Measurements from ENCODE around the gene SCGB1A1. TPM values are rescaled to one million over a fixed set of nuclear protein-coding genes. Genes with fewer than 3 reads are reported as not detected.

Gene SCGB1A1
- total RNA-seq, 1 donor from 2014 or later = not detected

- Mint-ChIP-seq H3K36me3 (no peaks in the 10 kb centered on the region), H3K9me3 (no peaks in the 10 kb centered on the region), H3K4me3 (no peak overlapping the region), H3K27ac (peak overlapping the region; percentile 93), H3K27me3 (ENCODE audit: low read depth) (no peaks in the 10 kb centered on the region), H3K4me1 (peaks cover 73% of the 10 kb centered on the region)
- TF ChIP-seq, protein P1, sequence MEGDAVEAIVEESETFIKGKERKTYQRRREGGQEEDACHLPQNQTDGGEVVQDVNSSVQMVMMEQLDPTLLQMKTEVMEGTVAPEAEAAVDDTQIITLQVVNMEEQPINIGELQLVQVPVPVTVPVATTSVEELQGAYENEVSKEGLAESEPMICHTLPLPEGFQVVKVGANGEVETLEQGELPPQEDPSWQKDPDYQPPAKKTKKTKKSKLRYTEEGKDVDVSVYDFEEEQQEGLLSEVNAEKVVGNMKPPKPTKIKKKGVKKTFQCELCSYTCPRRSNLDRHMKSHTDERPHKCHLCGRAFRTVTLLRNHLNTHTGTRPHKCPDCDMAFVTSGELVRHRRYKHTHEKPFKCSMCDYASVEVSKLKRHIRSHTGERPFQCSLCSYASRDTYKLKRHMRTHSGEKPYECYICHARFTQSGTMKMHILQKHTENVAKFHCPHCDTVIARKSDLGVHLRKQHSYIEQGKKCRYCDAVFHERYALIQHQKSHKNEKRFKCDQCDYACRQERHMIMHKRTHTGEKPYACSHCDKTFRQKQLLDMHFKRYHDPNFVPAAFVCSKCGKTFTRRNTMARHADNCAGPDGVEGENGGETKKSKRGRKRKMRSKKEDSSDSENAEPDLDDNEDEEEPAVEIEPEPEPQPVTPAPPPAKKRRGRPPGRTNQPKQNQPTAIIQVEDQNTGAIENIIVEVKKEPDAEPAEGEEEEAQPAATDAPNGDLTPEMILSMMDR (IDR thresholded peaks at IDR 0.05; ENCODE audit: unreplicated experiment) = no peak
- DNase-seq (ENCODE audit: low spot score in 2 of 2, unreplicated experiment in 2 of 2) = no peak
Observed at GRCh38 chr11:62402226-62402959, 16.4 kb upstream of the SCGB1A1 start.

GRCh38 chr11:62402960-62403730 is 15.7 kb upstream of the SCGB1A1 start:
- peak overlapping the region; percentile 93 for H3K27ac Mint-ChIP-seq
- no peaks in the 10 kb centered on the region for H3K27me3 Mint-ChIP-seq (ENCODE audit: low read depth)
- TF ChIP-seq, protein P1 (IDR thresholded peaks at IDR 0.05; ENCODE audit: unreplicated experiment) = no peak
- H3K4me3 Mint-ChIP-seq = no peak overlapping the region
- H3K9me3 Mint-ChIP-seq = no peaks in the 10 kb centered on the region
- peaks cover 65% of the 10 kb centered on the region for H3K4me1 Mint-ChIP-seq
- no peak for DNase-seq (ENCODE audit: low spot score in 2 of 2, unreplicated experiment in 2 of 2)
- H3K36me3 Mint-ChIP-seq = no peaks in the 10 kb centered on the region

GRCh38 chr11:62404435-62404834 is 14.4 kb upstream of the SCGB1A1 start:
- Mint-ChIP-seq H3K27me3 (ENCODE audit: low read depth) (no peaks in the 10 kb centered on the region), H3K4me3 (no peak overlapping the region), H3K36me3 (no peaks in the 10 kb centered on the region), H3K27ac (peak overlapping the region; percentile 17), H3K4me1 (peaks cover 52% of the 10 kb centered on the region), H3K9me3 (no peaks in the 10 kb centered on the region)
- TF ChIP-seq, protein P1 (IDR thresholded peaks at IDR 0.05; ENCODE audit: unreplicated experiment) = no peak
- no peak for DNase-seq (ENCODE audit: low spot score in 2 of 2, unreplicated experiment in 2 of 2)

- TF ChIP-seq, protein P1 (IDR thresholded peaks at IDR 0.05; ENCODE audit: unreplicated experiment) = no peak
- H3K4me1 Mint-ChIP-seq = peaks cover 48% of the 10 kb centered on the region
- no peak for DNase-seq (ENCODE audit: low spot score in 2 of 2, unreplicated experiment in 2 of 2)
- peak overlapping the region; percentile 17 for H3K27ac Mint-ChIP-seq
- H3K27me3 Mint-ChIP-seq (ENCODE audit: low read depth) = no peaks in the 10 kb centered on the region
- no peak overlapping the region for H3K4me3 Mint-ChIP-seq
- H3K9me3 Mint-ChIP-seq = no peaks in the 10 kb centered on the region
- no peaks in the 10 kb centered on the region for H3K36me3 Mint-ChIP-seq
Observed at GRCh38 chr11:62404901-62405300, 13.9 kb upstream of the SCGB1A1 start.

DNA sequence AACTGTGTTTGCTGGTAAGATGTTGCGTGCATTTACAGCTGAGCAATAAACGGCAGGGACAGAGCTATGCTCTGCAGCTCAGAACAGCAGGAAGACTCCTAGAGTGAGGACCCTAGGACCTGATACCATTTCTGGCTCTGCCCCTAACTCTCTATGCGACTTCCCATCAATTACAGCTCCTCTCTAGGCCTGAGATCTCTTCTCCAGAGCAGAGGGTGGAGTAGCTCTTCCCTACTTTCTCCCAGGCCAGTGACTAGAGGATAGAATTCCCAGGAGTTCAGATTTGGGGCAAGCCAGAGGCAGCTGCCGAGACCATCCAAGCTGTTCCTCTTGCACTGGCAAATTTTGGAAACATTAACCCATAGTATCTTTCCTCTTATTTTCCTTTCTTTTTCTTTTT is 12.8 kb upstream of the SCGB1A1 start:
- no peaks in the 10 kb centered on the region for H3K27me3 Mint-ChIP-seq (ENCODE audit: low read depth)
- peaks cover 36% of the 10 kb centered on the region for H3K4me1 Mint-ChIP-seq
- H3K4me3 Mint-ChIP-seq = no peak overlapping the region
- H3K36me3 Mint-ChIP-seq = no peaks in the 10 kb centered on the region
- H3K9me3 Mint-ChIP-seq = no peaks in the 10 kb centered on the region
- no peak for DNase-seq (ENCODE audit: low spot score in 2 of 2, unreplicated experiment in 2 of 2)
- H3K27ac Mint-ChIP-seq = peak overlapping the region; percentile 85
- TF ChIP-seq, protein P1 (IDR thresholded peaks at IDR 0.05; ENCODE audit: unreplicated experiment) = no peak
